ENCODE results near the gene UBA7. TPM values are rescaled to one million over a fixed set of nuclear protein-coding genes. Genes with fewer than 3 reads are reported as not detected.

UBA7 gene
- total RNA-seq, 1 experiment from 2014 or later, result 0.85 TPM

GRCh38 chr3:49792371-49793150, 21.2 kb downstream of the UBA7 start:
- Histone ChIP-seq H2BK15ac (ENCODE audit: low read depth, low read length) (no peak overlapping the region), H3K14ac (ENCODE audit: insufficient read depth, low read length) (no peak overlapping the region), H3K23ac (ENCODE audit: insufficient read length, low read depth, low read length) (no peak overlapping the region), H3K79me1 (ENCODE audit: insufficient read depth, low read depth, low read length, poor library complexity, severe bottlenecking) (no peaks in the 10 kb centered on the region), H2BK120ac (ENCODE audit: low read depth, low read length, poor library complexity, severe bottlenecking) (no peak overlapping the region), H4K20me1 (ENCODE audit: control insufficient read depth, insufficient read depth, insufficient read length) (no peaks in the 10 kb centered on the region), H3K56ac (ENCODE audit: insufficient read length, low read depth, low read length) (no peak overlapping the region), H4K91ac (ENCODE audit: insufficient read length, low read depth, low read length) (no peak overlapping the region), H4K5ac (ENCODE audit: insufficient read length, low read depth, low read length) (no peak overlapping the region), H2BK5ac (ENCODE audit: insufficient read length, low read length) (no peak overlapping the region), H3K9ac (ENCODE audit: extremely low read depth, insufficient read length, low read length) (no peak overlapping the region), H2BK20ac (ENCODE audit: low read depth, low read length, poor library complexity, severe bottlenecking) (no peak overlapping the region), H3T11ph (ENCODE audit: low read length) (no peak overlapping the region), H3K4me1 (ENCODE audit: insufficient read depth, low read length) (no peaks in the 10 kb centered on the region), H3K23me2 (ENCODE audit: insufficient read length, low read depth, low read length, poor library complexity, severe bottlenecking) (no peaks in the 10 kb centered on the region), H2BK12ac (ENCODE audit: insufficient read length, low read depth, low read length) (no peak overlapping the region), H2AFZ (ENCODE audit: low read length) (no peak overlapping the region), H3K79me2 (ENCODE audit: insufficient read depth, low read length) (no peaks in the 10 kb centered on the region), H2AK5ac (ENCODE audit: insufficient read length, low read length) (no peak overlapping the region), H3K4ac (ENCODE audit: low read depth, low read length) (no peak overlapping the region), H3K18ac (ENCODE audit: insufficient read length, low read depth, low read length) (no peak overlapping the region), H3K27me3 (ENCODE audit: insufficient read depth, low read length) (no peaks in the 10 kb centered on the region; the same call in none of the 2 replicates), H3K4me2 (ENCODE audit: insufficient read depth, insufficient read length, low read length) (no peak overlapping the region), H3K9me3 (ENCODE audit: control insufficient read depth, low read depth, low read length) (no peaks in the 10 kb centered on the region), H3K27ac (ENCODE audit: insufficient read length, low read depth, low read length) (no peak overlapping the region), H4K8ac (replicated peaks; ENCODE audit: insufficient read length, low read depth, low read length) (no peak overlapping the region)
- no peak for DNase-seq
- H3K4me3 Mint-ChIP-seq, result no peak overlapping the region
- H3K36me3 Mint-ChIP-seq (ENCODE audit: insufficient read depth in 1 of 3, low read depth in 3 of 3), result no peaks in the 10 kb centered on the region
- H3K9me3 Mint-ChIP-seq, result no peaks in the 10 kb centered on the region
- H3K27me3 Mint-ChIP-seq (ENCODE audit: low read depth), result peaks cover 8% of the 10 kb centered on the region
- H3K27ac Mint-ChIP-seq, result no peak overlapping the region
- no peak for TF ChIP-seq CTCF (conservative IDR thresholded peaks at IDR 0.05)
- WGBS (ENCODE audit: extremely low coverage, insufficient read length, low lambda C conversion rate), result no CpG with 5 or more reads among the region's 10 CpGs
- peaks cover 3 to 13% of the 10 kb centered on the region in 2 experiments; a peak in 3 of 4 replicates for H3K4me1 Mint-ChIP-seq

Measured in H9 (cell line).